GM19238 (cell line): ENCODE results near the gene MIOX.

ENCODE experiments used
- DNase-seq: peaks from one replicate; pipeline ENCODE4 v3.0.0; 2011; ENCODE audit warnings: low spot score; ENCODE audit not compliant: insufficient read length

The MIOX gene

DNA sequence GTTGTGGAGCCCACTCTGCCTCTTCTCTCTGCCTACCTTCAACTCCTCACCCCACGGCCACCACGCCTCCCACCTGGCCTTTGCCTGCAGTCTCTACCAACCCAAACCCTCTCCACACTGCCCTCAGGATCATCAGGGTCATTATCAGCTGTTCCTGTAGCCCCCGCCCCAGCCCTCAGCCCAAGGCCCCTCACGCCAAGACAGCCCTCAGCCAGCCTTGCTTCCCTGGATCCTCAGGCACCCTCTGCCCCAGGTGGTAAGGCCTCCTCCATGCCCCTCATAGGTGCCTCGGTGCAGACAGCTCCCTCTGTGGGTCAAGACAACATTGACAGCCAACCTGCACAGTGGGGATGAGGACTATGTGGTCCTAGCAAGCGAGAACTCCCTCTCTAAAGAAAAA is 13.6 kb upstream of the MIOX start:
- no peak for DNase-seq

- no peak for DNase-seq
Measured at GRCh38 chr22:50473855-50474671, 12.6 kb upstream of the MIOX start.

GRCh38 chr22:50474710-50475651 is 11.7 kb upstream of the MIOX start, which contains the start of gene SBF1:
SBF1 (minus strand) TSS chr22:50475035; CDS start chr22:50474840, 195 bp downstream.
- peak; percentile 100 for DNase-seq

GRCh38 chr22:50475652-50476002 is 11.0 kb upstream of the MIOX start:
- DNase-seq, result no peak

DNA sequence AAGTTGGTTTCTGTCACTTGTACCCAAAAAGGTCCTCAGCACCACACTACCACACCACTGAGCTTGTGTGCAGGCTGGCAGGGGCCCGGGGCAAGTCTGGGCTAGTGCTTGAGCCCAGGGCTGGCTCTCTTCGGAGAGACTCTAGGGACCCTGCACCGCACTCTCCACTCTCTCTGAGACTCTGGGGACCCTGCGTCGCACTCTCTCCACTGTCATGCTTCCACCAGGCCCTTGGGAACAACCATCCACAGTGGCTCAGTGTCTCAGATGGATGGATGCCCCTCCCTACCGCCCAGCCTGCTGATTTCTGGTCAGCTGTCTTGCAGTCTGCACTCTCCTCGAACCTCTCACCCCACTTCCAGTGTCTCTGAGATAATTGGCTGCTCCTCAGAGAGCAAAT is 9.8 kb upstream of the MIOX start:
- no peak for DNase-seq

- DNase-seq, result no peak
Measured at GRCh38 chr22:50477923-50478322, 8.7 kb upstream of the MIOX start.

- no peak for DNase-seq
Measured at GRCh38 chr22:50479721-50480120, 6.9 kb upstream of the MIOX start.

- no peak for DNase-seq
Measured at GRCh38 chr22:50481045-50481439, 5.6 kb upstream of the MIOX start.

- peak; percentile 70 for DNase-seq
Measured at GRCh38 chr22:50481440-50482106, 5.1 kb upstream of the MIOX start, which contains the start of gene ADM2. ADM2 (plus strand) TSS chr22:50481543; CDS start chr22:50481848, 305 bp downstream.

- DNase-seq, result no peak
Measured at GRCh38 chr22:50482107-50483074, 4.3 kb upstream of the MIOX start.

DNA sequence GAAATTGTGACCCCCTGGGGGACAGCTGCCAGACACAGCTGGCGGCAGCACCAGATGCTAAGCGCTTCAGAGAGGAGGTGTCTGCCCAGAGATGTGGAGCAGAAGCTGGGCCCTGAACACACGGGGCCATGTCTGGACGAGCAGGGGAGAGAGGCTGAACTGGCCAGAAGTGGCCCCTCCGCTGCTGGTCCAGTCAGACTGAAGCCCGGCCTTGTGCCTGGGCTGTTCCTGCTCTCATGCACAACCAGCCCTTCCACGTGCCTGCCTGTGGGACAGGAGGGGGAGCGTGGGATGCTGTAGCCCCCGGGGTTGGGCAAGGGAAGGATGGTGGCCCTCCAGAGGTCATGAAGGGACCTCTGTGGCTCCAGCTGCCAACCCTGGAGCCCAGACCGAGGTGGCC is 3.6 kb upstream of the MIOX start:
- DNase-seq, result no peak

GRCh38 chr22:50483556-50483955 is 3.1 kb upstream of the MIOX start:
- DNase-seq, result no peak

- DNase-seq, result no peak
Measured at GRCh38 chr22:50483977-50484853, 2.4 kb upstream of the MIOX start.

DNA sequence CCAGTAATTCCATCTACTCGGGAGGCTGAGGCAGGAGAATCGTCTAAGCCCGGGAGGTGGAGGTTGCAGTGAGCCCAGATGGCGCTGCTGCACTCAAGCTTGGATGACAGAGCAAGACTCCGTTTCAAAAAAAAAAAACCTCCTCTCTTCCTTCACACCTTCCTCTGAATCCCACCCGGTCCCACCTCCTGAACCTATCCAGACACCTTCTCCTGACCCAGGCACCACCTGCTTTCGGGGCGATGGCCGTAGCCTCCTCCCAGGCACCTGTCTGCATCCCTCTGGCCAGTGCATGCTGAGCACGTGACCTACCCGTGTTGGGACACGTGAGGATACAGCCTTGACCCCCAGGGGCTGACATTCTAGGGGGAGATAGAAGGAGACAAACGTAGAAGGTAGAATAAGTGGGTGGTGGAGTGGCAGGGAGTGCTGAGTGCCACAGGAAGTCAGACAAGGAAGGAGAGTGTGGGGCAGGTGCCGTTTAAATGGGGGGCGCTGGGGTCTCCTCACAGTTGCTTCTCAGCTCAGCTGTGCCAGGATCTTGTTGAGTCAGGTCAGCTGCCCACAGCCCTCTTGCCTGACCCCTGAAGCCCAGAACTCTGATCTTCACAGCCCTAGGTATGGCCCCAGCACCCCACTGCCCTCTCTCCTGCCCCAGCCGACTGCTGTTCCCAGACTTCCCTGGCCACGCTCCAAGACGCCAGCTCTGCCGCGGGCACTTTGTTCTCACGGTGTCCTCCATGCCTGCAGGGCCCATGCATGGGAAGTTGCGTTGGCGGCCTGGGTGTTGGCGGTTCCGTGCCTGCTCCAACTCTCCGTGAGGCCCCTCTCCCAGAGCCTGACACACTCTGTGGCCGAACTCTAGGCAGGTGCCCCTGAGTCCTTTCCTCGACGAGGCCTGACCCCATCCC is 1.2 kb upstream of the MIOX start:
- DNase-seq, result no peak

GRCh38 chr22:50487290-50488005 is 789 bp downstream of the MIOX start:
- no peak for DNase-seq

DNA sequence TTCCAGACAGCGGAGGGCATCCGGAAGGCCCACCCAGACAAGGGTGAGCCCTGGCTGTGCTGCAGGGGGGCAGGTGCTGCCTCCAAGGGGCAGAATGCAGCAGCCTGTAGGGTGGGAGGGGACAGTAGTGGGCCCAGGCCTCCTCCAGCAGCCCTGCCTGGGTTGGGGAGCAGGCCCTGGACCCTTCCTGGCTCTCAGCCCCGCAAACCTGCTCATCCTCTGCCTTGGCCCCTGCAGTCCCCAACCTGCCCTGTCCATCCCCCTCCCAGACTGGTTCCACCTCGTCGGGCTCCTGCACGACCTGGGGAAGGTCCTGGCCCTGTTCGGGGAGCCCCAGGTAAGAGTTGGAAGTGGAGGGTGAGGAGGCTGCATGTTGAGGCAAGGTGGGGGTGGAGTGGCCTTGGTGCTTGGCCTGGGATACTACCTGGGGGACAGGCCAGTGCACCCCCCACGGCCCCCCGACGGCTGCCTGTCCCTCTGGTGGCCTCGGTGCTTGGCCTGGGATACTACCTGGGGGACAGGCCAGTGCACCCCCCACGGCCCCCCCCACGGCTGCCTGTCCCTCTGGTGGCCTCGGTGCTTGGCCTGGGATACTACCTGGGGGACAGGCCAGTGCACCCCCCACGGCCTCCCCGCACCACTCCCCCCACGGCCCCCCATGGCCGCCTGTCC is 1.5 kb downstream of the MIOX start:
- no peak for DNase-seq

DNA sequence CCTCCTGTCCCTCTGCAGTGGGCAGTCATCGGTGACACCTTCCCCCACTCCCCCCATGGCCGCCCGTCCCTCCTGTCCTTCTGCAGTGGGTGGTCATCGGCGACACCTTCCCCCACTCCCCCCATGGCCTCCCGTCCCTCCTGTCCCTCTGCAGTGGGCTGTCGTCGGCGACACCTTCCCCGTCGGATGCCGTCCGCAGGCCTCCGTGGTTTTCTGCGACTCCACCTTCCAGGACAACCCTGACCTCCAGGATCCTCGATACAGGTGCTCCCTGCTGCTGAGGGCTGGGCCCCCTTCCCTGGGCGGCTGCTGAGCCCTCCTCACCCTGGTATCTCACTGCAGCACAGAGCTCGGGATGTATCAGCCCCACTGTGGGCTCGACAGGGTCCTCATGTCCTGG is 2.2 kb downstream of the MIOX start:
- DNase-seq, result no peak
